Loucy (cell line): Measurements from ENCODE around the gene CTTNBP2.

Experiments
- CTCF ChIP-seq: fragments of 200-600 bp; sonication (generic); conservative IDR thresholded peaks from 2 replicates; pipeline ENCODE4 v1.5.1; 2014; ENCODE audit warnings: mild to moderate bottlenecking, antibody characterized with exemption, low read length
- EZH2phosphoT487 ChIP-seq: fragments of 200-600 bp; IDR thresholded peaks from 2 replicates; pipeline ENCODE4 v1.6.1; 2018; ENCODE audit warnings: antibody characterized with exemption, mild to moderate bottlenecking, moderate library complexity, borderline replicate concordance

GRCh38 chr7:117759950-117760640 is 113.1 kb downstream of the CTTNBP2 start:
- no peak for TF ChIP-seq CTCF
- no peak for TF ChIP-seq EZH2phosphoT487
